Measurements from ENCODE around the gene MIDN. TPM values are rescaled to one million over a fixed set of nuclear protein-coding genes. Genes with fewer than 3 reads are reported as not detected.

MIDN gene
- total and polyA plus RNA-seq, 2 donors: 12.2 to 64.3 TPM

DNA sequence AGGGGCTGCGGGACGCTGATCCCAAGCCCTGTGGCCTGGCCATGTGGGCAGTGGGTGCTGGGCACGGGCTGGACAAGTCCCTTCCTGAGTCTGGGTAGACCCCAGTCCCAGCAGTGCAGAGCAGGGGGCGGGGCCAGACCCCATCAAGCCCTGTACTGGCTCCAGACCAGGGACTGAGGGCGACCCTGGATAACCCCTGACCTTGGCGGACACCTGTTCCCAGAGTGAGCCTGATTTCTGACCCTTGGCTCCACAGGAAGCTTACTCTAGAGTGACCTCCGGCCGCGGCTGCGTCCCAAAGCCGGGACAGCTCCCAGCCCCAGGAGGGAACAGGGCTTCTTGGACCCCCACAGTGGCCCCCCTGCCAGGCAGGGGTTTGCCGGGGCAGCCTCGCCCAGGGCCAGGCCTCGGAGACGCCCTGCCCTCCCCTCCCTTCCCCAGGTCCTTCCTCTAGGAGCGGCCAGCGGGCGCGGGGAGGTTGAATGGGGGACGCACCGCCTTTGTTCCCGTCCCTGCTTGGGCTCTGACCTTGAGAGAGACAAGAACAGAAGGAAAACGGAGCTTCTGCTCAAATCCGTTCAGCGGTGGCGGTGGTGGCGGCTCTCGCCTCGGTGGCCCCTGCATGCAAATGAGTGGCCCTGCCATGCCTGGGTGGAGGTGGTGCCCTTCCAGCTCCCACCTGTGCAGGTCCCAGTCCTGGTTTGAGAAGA lies 35.0 kb downstream of the MIDN start:
- Histone ChIP-seq H3K4me1 (ENCODE audit: insufficient read depth) (no peaks in the 10 kb centered on the region), H3K27ac (ENCODE audit: low read depth) (no peak overlapping the region), H3K4me3 (ENCODE audit: low read depth, low read length) (no peak overlapping the region), H3K36me3 (ENCODE audit: insufficient read depth) (peaks cover 2% of the 10 kb centered on the region)
- no peak for DNase-seq (ENCODE audit: extremely low spot score)
- 71% methylated on average over 29 of the region's 29 CpGs for WGBS

DNA sequence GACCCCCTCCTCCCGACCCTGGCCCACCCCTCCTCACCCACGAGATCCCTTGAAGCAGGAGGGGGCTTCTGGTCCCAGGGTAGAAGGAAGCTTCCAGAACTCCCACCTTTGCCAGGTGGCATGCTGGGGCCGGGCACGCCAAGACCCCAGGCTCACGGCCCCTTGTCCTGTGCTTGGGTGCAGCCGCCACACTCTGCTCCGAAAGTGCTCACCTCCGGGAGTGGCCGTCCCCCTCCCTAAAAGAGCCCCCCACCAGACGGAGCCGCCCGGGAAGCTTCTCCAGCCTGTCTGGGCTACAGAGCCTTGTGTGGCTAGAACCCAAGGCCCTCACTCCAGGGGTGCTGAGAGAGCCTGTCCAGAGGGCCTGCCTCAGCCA lies 35.5 kb downstream of the MIDN start:
- H3K36me3 ChIP-seq (ENCODE audit: insufficient read depth): no peaks in the 10 kb centered on the region
- no peak overlapping the region for H3K27ac ChIP-seq (ENCODE audit: low read depth)
- no peak for DNase-seq (ENCODE audit: extremely low spot score)
- no peaks in the 10 kb centered on the region for H3K4me1 ChIP-seq (ENCODE audit: insufficient read depth)
- H3K4me3 ChIP-seq (ENCODE audit: low read depth, low read length): no peak overlapping the region
- 76% methylated on average over 12 of the region's 12 CpGs for WGBS

- 72% methylated on average over 20 of the region's 20 CpGs for WGBS
- Histone ChIP-seq H3K4me1 (ENCODE audit: insufficient read depth) (no peaks in the 10 kb centered on the region), H3K36me3 (ENCODE audit: insufficient read depth) (no peaks in the 10 kb centered on the region), H3K4me3 (ENCODE audit: low read depth, low read length) (no peak overlapping the region), H3K27ac (ENCODE audit: low read depth) (no peak overlapping the region)
- DNase-seq (ENCODE audit: extremely low spot score): no peak
Observed at GRCh38 chr19:1284293-1284978, 36.1 kb downstream of the MIDN start.

DNA sequence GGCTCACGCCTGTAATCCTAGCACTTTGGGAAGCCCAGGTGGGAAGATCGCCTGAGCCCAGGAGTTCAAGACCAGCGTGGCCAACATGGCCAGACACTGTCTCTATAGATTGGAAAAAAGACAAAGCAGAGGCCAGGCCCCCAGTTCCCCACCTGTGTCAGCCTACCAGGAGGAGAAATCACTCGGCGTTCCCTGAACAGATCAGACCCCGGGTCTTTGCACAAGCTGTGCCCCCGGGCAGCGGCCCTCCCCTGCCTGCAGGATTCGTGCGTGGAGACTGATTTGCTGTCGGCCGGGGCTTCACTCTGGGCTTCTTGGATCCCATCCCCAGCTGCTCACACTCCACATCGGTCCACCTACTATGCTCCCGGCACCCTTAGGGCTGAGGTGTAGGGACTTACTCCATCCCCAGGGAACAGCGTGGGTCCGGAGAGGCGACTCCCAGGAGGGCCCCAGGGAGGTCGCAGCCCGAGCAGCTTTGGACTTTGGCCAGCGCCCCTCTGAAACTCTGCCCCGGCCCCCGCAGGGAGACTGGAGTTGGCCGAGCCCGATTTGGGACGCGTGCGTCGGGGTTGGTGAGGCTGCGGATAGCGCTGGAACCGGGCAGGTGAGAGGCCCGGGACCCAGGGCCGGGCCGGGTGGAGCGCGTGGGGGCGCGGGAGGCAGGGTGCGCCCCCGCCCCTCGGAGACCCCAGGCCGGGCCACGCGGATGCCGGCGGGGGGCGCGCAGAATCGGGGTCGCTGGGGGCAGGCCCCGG lies 36.8 kb downstream of the MIDN start:
- no peak overlapping the region for H3K27ac ChIP-seq (ENCODE audit: low read depth)
- H3K4me1 ChIP-seq (ENCODE audit: insufficient read depth): no peaks in the 10 kb centered on the region
- peak overlapping the region; percentile 43 for H3K4me3 ChIP-seq (ENCODE audit: low read depth, low read length)
- DNase-seq (ENCODE audit: extremely low spot score): no peak
- H3K36me3 ChIP-seq (ENCODE audit: insufficient read depth): no peaks in the 10 kb centered on the region
- WGBS: 17% methylated on average over 50 of the region's 51 CpGs

- under 1% methylated on average over 100 of the region's 113 CpGs for WGBS
- peak within 1 kb of the TSS; percentile 43 for H3K4me3 ChIP-seq (ENCODE audit: low read depth, low read length)
Observed at GRCh38 chr19:1285737-1286360, 37.5 kb downstream of the MIDN start, which contains the start of gene EFNA2. TSS of gene EFNA2 (plus strand) at chr19:1285873. CDS start at chr19:1286169, 296 bp downstream.

DNA sequence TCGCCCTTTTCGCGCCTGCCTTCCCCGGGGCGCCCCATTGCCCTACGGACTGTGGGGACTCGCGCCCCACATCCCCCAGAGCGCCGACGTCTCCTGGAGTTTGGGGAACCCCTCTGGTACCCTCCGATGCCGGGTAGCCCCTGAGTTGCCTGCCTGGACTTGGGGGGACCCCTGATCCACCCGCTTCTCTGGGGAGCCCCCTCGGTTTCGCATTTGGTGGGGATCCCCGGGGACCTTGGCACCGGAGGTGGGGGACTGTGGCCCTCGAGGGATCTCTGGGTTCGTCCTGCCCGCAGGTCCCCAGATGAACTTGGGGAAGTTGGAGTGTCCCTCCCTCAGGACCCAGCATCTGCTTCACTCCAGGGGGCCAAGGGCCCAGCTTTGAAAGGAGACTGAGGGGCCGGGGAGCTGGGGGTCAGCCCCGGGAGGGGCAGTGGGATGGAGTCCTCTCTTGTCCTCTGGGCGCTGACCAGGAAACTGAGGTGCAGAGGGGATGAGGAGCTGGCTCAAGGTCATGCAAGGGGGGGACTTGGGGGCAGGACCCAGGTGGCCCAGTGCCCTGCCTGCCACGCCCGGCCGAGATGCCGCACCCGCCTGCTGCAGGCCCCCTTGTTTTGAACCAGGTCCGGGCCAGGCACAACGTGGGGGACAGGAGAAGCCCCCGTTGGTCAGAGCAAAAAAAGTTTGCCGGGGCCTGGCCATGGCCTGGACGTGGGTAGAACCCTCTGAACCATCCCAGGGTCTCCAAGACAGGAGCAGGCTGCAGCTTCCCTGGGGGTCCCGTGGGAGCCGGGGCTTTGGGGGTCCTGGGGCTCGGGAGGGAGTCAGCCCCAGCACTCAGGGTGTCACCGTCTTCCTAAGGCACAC lies 38.3 kb downstream of the MIDN start:
- H3K4me1 ChIP-seq (ENCODE audit: insufficient read depth): no peaks in the 10 kb centered on the region
- no peak for DNase-seq (ENCODE audit: extremely low spot score)
- no peak overlapping the region for H3K27ac ChIP-seq (ENCODE audit: low read depth)
- H3K4me3 ChIP-seq (ENCODE audit: low read depth, low read length): peak overlapping the region; percentile 43
- no peaks in the 10 kb centered on the region for H3K36me3 ChIP-seq (ENCODE audit: insufficient read depth)
- 25% methylated on average over 38 of the region's 38 CpGs for WGBS

More at GRCh38 chr19:1285737-1286360, 37.5 kb downstream of the MIDN start, which contains the start of gene EFNA2:
- no peak for DNase-seq (ENCODE audit: extremely low spot score)
- no peaks in the 10 kb centered on the region for H3K4me1 ChIP-seq (ENCODE audit: insufficient read depth)
- no peak within 1 kb of the TSS for H3K27ac ChIP-seq (ENCODE audit: low read depth)
- H3K36me3 ChIP-seq (ENCODE audit: insufficient read depth): no peaks in the 10 kb centered on the region

GRCh38 chr19:1287354-1288225 lies 39.2 kb downstream of the MIDN start:
- WGBS: 30% methylated on average over 55 of the region's 55 CpGs
- no peak for DNase-seq (ENCODE audit: extremely low spot score)
- Histone ChIP-seq H3K36me3 (ENCODE audit: insufficient read depth) (no peaks in the 10 kb centered on the region), H3K27ac (ENCODE audit: low read depth) (no peak overlapping the region), H3K4me1 (ENCODE audit: insufficient read depth) (no peaks in the 10 kb centered on the region), H3K4me3 (ENCODE audit: low read depth, low read length) (no peak overlapping the region)

DNA sequence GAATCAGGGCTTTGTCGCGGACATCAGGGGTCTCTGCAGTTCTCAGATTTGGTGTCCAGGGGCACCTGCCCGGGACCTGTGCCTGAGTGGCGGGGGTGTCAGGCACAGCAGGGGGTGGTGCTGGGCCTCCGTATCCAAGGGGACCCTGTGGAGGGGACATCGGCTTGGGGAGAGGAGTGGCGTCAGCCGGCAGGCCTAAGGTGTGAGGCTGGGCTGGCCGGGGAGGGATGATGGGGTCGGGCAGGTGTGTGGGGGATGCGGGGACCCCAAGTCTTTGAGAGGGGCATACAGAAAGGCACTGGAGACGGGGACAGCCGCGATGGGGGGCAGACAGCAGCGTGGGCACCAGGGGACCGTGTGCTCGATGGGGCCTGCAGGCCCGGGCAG lies 39.8 kb downstream of the MIDN start:
- DNase-seq (ENCODE audit: extremely low spot score): no peak
- H3K27ac ChIP-seq (ENCODE audit: low read depth): no peak overlapping the region
- WGBS: 87% methylated on average over 18 of the region's 18 CpGs
- H3K36me3 ChIP-seq (ENCODE audit: insufficient read depth): no peaks in the 10 kb centered on the region
- no peaks in the 10 kb centered on the region for H3K4me1 ChIP-seq (ENCODE audit: insufficient read depth)
- H3K4me3 ChIP-seq (ENCODE audit: low read depth, low read length): no peak overlapping the region

GRCh38 chr19:1288833-1289685 lies 40.7 kb downstream of the MIDN start:
- Histone ChIP-seq H3K4me1 (ENCODE audit: insufficient read depth) (no peaks in the 10 kb centered on the region), H3K36me3 (ENCODE audit: insufficient read depth) (no peaks in the 10 kb centered on the region), H3K4me3 (ENCODE audit: low read depth, low read length) (no peak overlapping the region), H3K27ac (ENCODE audit: low read depth) (no peak overlapping the region)
- no peak for DNase-seq (ENCODE audit: extremely low spot score)
- WGBS: 84% methylated on average over 41 of the region's 41 CpGs

- no peaks in the 10 kb centered on the region for H3K36me3 ChIP-seq (ENCODE audit: insufficient read depth)
- WGBS: 77% methylated on average over 19 of the region's 19 CpGs
- H3K4me3 ChIP-seq (ENCODE audit: low read depth, low read length): no peak overlapping the region
- no peaks in the 10 kb centered on the region for H3K4me1 ChIP-seq (ENCODE audit: insufficient read depth)
- no peak for DNase-seq (ENCODE audit: extremely low spot score)
- no peak overlapping the region for H3K27ac ChIP-seq (ENCODE audit: low read depth)
Observed at GRCh38 chr19:1289686-1290025, 41.3 kb downstream of the MIDN start.

DNA sequence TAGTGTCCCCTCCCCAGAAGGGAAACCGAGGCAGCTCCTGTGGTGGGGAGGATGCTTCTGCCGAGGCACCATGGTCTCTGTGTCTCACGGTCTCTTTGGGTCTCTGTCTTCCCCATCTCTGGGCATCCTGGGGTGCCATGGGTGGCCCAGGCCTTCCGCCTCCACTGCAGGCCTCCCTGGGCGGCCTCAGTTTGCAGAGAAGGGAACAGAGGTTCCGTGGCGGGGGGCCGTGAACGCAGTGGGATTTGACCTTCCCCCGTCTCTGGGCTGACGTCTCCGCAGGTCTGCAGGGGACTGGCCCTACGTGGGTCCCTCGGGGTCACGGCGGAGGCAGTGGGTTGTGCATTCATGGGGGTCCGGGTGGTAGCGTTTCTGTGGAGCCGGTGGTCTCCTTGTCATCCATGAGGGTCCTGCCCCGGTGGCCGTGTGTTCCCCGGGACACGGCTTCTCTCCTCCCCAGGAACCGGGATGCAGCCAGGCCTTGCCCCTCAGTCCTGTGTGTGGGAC lies 41.9 kb downstream of the MIDN start:
- WGBS: 87% methylated on average over 24 of the region's 24 CpGs
- no peaks in the 10 kb centered on the region for H3K36me3 ChIP-seq (ENCODE audit: insufficient read depth)
- H3K4me3 ChIP-seq (ENCODE audit: low read depth, low read length): no peak overlapping the region
- no peaks in the 10 kb centered on the region for H3K4me1 ChIP-seq (ENCODE audit: insufficient read depth)
- DNase-seq (ENCODE audit: extremely low spot score): no peak
- no peak overlapping the region for H3K27ac ChIP-seq (ENCODE audit: low read depth)

All from urinary bladder (tissue), 4 donors.